OCI-LY1 (cell line): ENCODE measurements around the gene FKBP1A.

Experiments
- H2AFZ ChIP-seq: fragments of 200-600 bp; sonication (generic), shearing (Covaris generic); 2 replicates; pipeline ENCODE4 v1.6.0; 2014; ENCODE audit warnings: antibody characterized with exemption, mild to moderate bottlenecking, low read length
- H3F3A ChIP-seq: fragments of 200-600 bp; sonication (generic), shearing (Covaris generic); 2 replicates; pipeline ENCODE4 v1.6.0; 2014; ENCODE audit warnings: mild to moderate bottlenecking, antibody characterized with exemption, low read length, moderate library complexity; ENCODE audit not compliant: insufficient read depth
- H3K27ac ChIP-seq: fragments of 200-600 bp; sonication (generic); 2 replicates; pipeline ENCODE4 v1.5.1; 2014; ENCODE audit warnings: low read length, mixed run types, mild to moderate bottlenecking, low read depth; ENCODE audit not compliant: poor library complexity, severe bottlenecking
- H3K27me3 ChIP-seq: fragments of 200-600 bp; sonication (generic); 2 replicates; pipeline ENCODE4 v1.6.0; 2014; ENCODE audit warnings: antibody characterized with exemption, mild to moderate bottlenecking, low read length, moderate library complexity; ENCODE audit not compliant: insufficient read depth
- H3K36me3 ChIP-seq: fragments of 200-600 bp; sonication (generic); 2 replicates; pipeline ENCODE4 v1.6.1; 2014; ENCODE audit warnings: mild to moderate bottlenecking, antibody characterized with exemption, low read length, moderate library complexity, mixed read lengths; ENCODE audit not compliant: insufficient read depth
- H3K4me1 ChIP-seq: fragments of 200-600 bp; sonication (generic); 2 replicates; pipeline ENCODE4 v1.5.1; 2014; ENCODE audit warnings: mild to moderate bottlenecking, low read length, moderate library complexity; ENCODE audit not compliant: insufficient read depth, severe bottlenecking
- H3K4me2 ChIP-seq: fragments of 200-600 bp; sonication (generic), shearing (Covaris generic); 2 replicates; pipeline ENCODE4 v1.6.1; 2014; ENCODE audit warnings: low read length
- H3K4me3 ChIP-seq: fragments of 200-600 bp; sonication (generic); 2 replicates; pipeline ENCODE4 v1.5.1; 2014; ENCODE audit warnings: low read length, low read depth, mild to moderate bottlenecking, mixed read lengths; ENCODE audit not compliant: poor library complexity, severe bottlenecking
- H3K79me2 ChIP-seq: fragments of 200-600 bp; shearing (Covaris generic); 2 replicates; pipeline ENCODE4 v1.6.1; 2016; ENCODE audit warnings: mixed run types, low read length, mixed read lengths; ENCODE audit not compliant: insufficient read depth
- H3K9ac ChIP-seq: fragments of 200-600 bp; sonication (generic), shearing (Covaris generic); 2 replicates; pipeline ENCODE4 v1.6.1; 2014; ENCODE audit warnings: mild to moderate bottlenecking, low read length, mixed read lengths
- H3K9me2 ChIP-seq: fragments of 200-600 bp; sonication (generic), shearing (Covaris generic); 2 replicates; pipeline ENCODE4 v1.6.1; 2014; ENCODE audit warnings: low read depth, mild to moderate bottlenecking, low read length, mixed read lengths
- H3K9me3 ChIP-seq: fragments of 200-600 bp; shearing (Covaris generic); 2 replicates; pipeline ENCODE4 v1.6.1; 2014; ENCODE audit warnings: low read length, mixed read lengths
- H4K20me1 ChIP-seq: fragments of 200-600 bp; sonication (generic), shearing (Covaris generic); 2 replicates; pipeline ENCODE4 v1.6.0; 2016; ENCODE audit warnings: mild to moderate bottlenecking, low read length; ENCODE audit not compliant: insufficient read depth
- EZH2 ChIP-seq: fragments of 200-600 bp; sonication (generic), shearing (Covaris generic); IDR thresholded peaks from 2 replicates; pipeline ENCODE4 v1.8.0; 2017; ENCODE audit warnings: borderline replicate concordance, mixed run types, mild to moderate bottlenecking, antibody characterized with exemption, low read length, moderate library complexity, mixed read lengths
- TF ChIP-seq, protein P1 (sequence below): fragments of 200-600 bp; sonication (generic), shearing (Covaris generic); IDR thresholded peaks from 2 replicates; pipeline ENCODE4 v1.5.1; 2017; ENCODE audit warnings: mild to moderate bottlenecking, antibody characterized with exemption, low read length, moderate library complexity, mixed read lengths

Gene FKBP1A

DNA sequence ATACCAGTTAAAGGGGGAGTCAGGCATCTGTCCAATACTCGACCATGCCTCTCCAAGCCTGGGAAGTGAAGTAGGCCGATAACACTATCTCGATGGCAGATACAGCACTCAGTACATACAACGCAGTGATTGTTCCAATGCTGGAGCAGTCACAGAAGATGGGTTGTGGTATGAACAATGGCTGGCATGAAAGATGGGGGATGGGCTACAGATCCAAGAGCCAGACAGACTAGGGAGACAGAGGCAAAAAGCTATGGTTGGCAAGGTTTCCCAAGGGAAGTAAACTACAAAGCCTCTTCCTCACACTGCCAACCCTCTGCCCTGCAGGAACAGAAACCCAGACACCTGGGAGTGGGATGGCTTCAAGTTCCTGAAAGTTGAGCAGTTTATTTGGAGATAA lies 19.2 kb downstream of the FKBP1A start:
- H3K36me3 ChIP-seq = peaks cover 56% of the 10 kb centered on the region

DNA sequence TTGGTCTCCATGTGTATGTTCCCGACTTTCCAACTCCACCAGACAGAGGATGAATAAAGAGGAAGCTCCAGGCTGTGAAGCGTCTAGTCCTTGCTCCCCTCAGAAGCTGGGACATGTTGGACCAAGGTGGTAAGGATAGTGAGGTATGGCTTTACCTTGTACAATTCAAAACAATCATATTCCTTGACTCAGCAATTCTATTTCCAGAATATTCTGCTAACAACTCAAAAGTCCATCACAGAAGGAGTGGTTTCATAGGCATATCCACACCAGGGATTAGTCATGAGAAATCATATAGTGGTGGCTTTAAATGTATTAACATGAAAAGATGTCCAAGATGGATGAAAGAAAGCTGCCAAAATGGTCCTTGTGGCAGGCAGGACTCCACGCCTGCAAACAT lies 19.8 kb downstream of the FKBP1A start:
- H3K9me2 ChIP-seq = no peaks in the 10 kb centered on the region
- H3K79me2 ChIP-seq = peaks cover 19% of the 10 kb centered on the region
- H3K4me1 ChIP-seq = peaks cover 14% of the 10 kb centered on the region
- no peaks in the 10 kb centered on the region for H3K9me3 ChIP-seq
- H3F3A ChIP-seq = no peaks in the 10 kb centered on the region
- no peak overlapping the region for H3K4me2 ChIP-seq
- H3K27me3 ChIP-seq = no peaks in the 10 kb centered on the region
- H3K36me3 ChIP-seq = peaks cover 62% of the 10 kb centered on the region
- H3K27ac ChIP-seq = no peak overlapping the region
- H4K20me1 ChIP-seq = no peaks in the 10 kb centered on the region
- TF ChIP-seq EZH2 = no peak
- TF ChIP-seq, protein P1, sequence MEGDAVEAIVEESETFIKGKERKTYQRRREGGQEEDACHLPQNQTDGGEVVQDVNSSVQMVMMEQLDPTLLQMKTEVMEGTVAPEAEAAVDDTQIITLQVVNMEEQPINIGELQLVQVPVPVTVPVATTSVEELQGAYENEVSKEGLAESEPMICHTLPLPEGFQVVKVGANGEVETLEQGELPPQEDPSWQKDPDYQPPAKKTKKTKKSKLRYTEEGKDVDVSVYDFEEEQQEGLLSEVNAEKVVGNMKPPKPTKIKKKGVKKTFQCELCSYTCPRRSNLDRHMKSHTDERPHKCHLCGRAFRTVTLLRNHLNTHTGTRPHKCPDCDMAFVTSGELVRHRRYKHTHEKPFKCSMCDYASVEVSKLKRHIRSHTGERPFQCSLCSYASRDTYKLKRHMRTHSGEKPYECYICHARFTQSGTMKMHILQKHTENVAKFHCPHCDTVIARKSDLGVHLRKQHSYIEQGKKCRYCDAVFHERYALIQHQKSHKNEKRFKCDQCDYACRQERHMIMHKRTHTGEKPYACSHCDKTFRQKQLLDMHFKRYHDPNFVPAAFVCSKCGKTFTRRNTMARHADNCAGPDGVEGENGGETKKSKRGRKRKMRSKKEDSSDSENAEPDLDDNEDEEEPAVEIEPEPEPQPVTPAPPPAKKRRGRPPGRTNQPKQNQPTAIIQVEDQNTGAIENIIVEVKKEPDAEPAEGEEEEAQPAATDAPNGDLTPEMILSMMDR = no peak
- H3K9ac ChIP-seq = no peak overlapping the region
- H3K4me3 ChIP-seq = no peak overlapping the region
- H2AFZ ChIP-seq = no peak overlapping the region

More for the DNA sequence above, 19.2 kb downstream of the FKBP1A start:
- Histone ChIP-seq H4K20me1 (no peaks in the 10 kb centered on the region), H3K27ac (no peak overlapping the region), H3K79me2 (peaks cover 25% of the 10 kb centered on the region), H3F3A (no peaks in the 10 kb centered on the region), H3K27me3 (no peaks in the 10 kb centered on the region), H3K4me1 (peaks cover 16% of the 10 kb centered on the region), H3K9me2 (no peaks in the 10 kb centered on the region), H3K9ac (no peak overlapping the region), H3K4me2 (no peak overlapping the region), H2AFZ (no peak overlapping the region), H3K4me3 (no peak overlapping the region), H3K9me3 (no peaks in the 10 kb centered on the region)
- TF ChIP-seq EZH2 = no peak
- TF ChIP-seq, protein P1 = no peak

- no peak overlapping the region for H3K4me3 ChIP-seq
- H3K27ac ChIP-seq = no peak overlapping the region
- no peaks in the 10 kb centered on the region for H3K9me2 ChIP-seq
- no peak overlapping the region for H3K9ac ChIP-seq
- peaks cover 72% of the 10 kb centered on the region for H3K36me3 ChIP-seq
- peaks cover 4% of the 10 kb centered on the region for H3K4me1 ChIP-seq
- no peaks in the 10 kb centered on the region for H3K9me3 ChIP-seq
- no peak overlapping the region for H3K4me2 ChIP-seq
- TF ChIP-seq EZH2 = no peak
- TF ChIP-seq, protein P1 = no peak
- H3K27me3 ChIP-seq = no peaks in the 10 kb centered on the region
- H2AFZ ChIP-seq = no peak overlapping the region
- H3K79me2 ChIP-seq = peaks cover 8% of the 10 kb centered on the region
- H4K20me1 ChIP-seq = no peaks in the 10 kb centered on the region
- H3F3A ChIP-seq = no peaks in the 10 kb centered on the region
These were observed 20.9 kb downstream of the FKBP1A start for GRCh38 chr20:1371830-1372539.
